Measurements from ENCODE around the gene PRKCA. TPM values are rescaled to one million over a fixed set of nuclear protein-coding genes. Genes with fewer than 3 reads are reported as not detected.

PRKCA gene
- total and polyA plus RNA-seq, 2 experiments from 2014 or later = 6.4 to 35.4 TPM

- ATAC-seq (no peak), DNase-seq (ENCODE audit: low spot score) (no peak)
- Histone ChIP-seq H3K4me1 (ENCODE audit: insufficient read depth) (peaks cover 12% of the 10 kb centered on the region), H3K27me3 (ENCODE audit: insufficient read depth) (no peaks in the 10 kb centered on the region), H2AFZ (no peak overlapping the region), H3K4me2 (no peak overlapping the region), H3F3A (replicated peaks; ENCODE audit: low read depth) (no peaks in the 10 kb centered on the region), H3K9me2 (ENCODE audit: insufficient read depth) (no peaks in the 10 kb centered on the region), H4K20me1 (replicated peaks; ENCODE audit: insufficient read depth) (no peaks in the 10 kb centered on the region), H3K4me3 (no peak overlapping the region), H3K79me2 (replicated peaks; ENCODE audit: insufficient read depth) (no peaks in the 10 kb centered on the region), H3K27ac (ENCODE audit: low read depth) (no peak overlapping the region), H3K36me3 (ENCODE audit: insufficient read depth) (no peaks in the 10 kb centered on the region)
- Mint-ChIP-seq H3K4me1 (peaks cover 9% of the 10 kb centered on the region), H3K27ac (no peak overlapping the region), H3K9me3 (no peaks in the 10 kb centered on the region), H3K27me3 (ENCODE audit: insufficient read depth, low read depth, poor library complexity) (no peaks in the 10 kb centered on the region), H3K4me3 (no peak overlapping the region), H3K36me3 (ENCODE audit: low read depth) (no peaks in the 10 kb centered on the region; the same call in 2 of the 3 replicates)
- TF ChIP-seq JUNB (IDR thresholded peaks at IDR 0.05; ENCODE audit: unreplicated experiment) (no peak), POLR2AphosphoS5 (IDR thresholded peaks at IDR 0.05; ENCODE audit: low read depth) (no peak), REST (IDR thresholded peaks at IDR 0.05; ENCODE audit: unreplicated experiment) (no peak), CREB1 (CRISPR knock-in tag; IDR thresholded peaks at IDR 0.05; ENCODE audit: low read depth) (no peak), NANOG (IDR thresholded peaks at IDR 0.05; ENCODE audit: borderline replicate concordance) (no peak), ZNF331 (CRISPR knock-in tag; IDR thresholded peaks at IDR 0.05; ENCODE audit: low read depth) (no peak), EZH2 (IDR thresholded peaks at IDR 0.05; ENCODE audit: low read depth, unreplicated experiment) (no peak), ETS1 (IDR thresholded peaks at IDR 0.05) (no peak), CTCF (conservative IDR thresholded peaks at IDR 0.05; ENCODE audit: low read depth in 2 of 2) (no peak)
These were observed 464.9 kb downstream of the PRKCA start for GRCh38 chr17:66767154-66767933.
